SU-DHL-6 (cell line): ENCODE measurements around the gene ELL3.
"Not testable (repeated sequence)": the region's sequence is repeated elsewhere in the genome, so short reads cannot be mapped to it uniquely, and the experiment has no call there.

Source experiments
- EZH2phosphoT487 ChIP-seq: fragments of 200-600 bp; sonication (generic), shearing (Covaris generic); conservative IDR thresholded peaks from 2 replicates; pipeline ENCODE4 v1.6.1; 2018; ENCODE audit warnings: mild to moderate bottlenecking, antibody characterized with exemption, low read length, moderate library complexity, mixed read lengths
- TF ChIP-seq, protein P1 (sequence below): fragments of 200-600 bp; sonication (generic); IDR thresholded peaks from one replicate; pipeline ENCODE4 v1.5.1; 2017; ENCODE audit warnings: antibody characterized with exemption, mild to moderate bottlenecking, low read length, moderate library complexity; ENCODE audit not compliant: insufficient read depth, poor library complexity, severe bottlenecking

DNA sequence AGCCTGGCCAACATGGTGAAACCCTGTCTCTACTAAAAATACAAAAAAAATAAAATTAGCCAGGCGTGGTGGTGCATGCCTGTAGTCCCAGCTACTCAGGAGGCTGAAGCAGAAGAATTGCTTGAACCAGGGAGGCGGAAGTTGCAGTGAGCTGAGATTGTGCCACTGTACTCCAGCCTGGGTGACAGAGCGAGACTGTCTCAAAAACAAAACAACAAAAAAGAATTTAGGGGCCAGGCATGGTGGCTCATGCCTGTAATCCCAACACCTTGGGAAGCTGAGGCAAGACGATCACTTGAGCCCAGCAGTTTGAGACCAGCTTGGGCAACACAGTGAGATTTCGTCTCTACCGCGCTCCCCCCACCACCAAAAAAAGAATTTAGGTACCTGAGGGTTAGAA, 25.9 kb upstream of the ELL3 start:
- not testable (repeated sequence) for TF ChIP-seq EZH2phosphoT487
- TF ChIP-seq, protein P1, sequence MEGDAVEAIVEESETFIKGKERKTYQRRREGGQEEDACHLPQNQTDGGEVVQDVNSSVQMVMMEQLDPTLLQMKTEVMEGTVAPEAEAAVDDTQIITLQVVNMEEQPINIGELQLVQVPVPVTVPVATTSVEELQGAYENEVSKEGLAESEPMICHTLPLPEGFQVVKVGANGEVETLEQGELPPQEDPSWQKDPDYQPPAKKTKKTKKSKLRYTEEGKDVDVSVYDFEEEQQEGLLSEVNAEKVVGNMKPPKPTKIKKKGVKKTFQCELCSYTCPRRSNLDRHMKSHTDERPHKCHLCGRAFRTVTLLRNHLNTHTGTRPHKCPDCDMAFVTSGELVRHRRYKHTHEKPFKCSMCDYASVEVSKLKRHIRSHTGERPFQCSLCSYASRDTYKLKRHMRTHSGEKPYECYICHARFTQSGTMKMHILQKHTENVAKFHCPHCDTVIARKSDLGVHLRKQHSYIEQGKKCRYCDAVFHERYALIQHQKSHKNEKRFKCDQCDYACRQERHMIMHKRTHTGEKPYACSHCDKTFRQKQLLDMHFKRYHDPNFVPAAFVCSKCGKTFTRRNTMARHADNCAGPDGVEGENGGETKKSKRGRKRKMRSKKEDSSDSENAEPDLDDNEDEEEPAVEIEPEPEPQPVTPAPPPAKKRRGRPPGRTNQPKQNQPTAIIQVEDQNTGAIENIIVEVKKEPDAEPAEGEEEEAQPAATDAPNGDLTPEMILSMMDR: not testable (repeated sequence)
